Left ventricle myocardium inferior (tissue), 1 donor: ENCODE measurements around the gene GRIK5. TPM values are rescaled to one million over a fixed set of nuclear protein-coding genes. Genes with fewer than 3 reads are reported as not detected.

Experiments used
- DNase-seq: peaks from one replicate; pipeline ENCODE4 v3.0.0-alpha.2; 2020
- H3K27ac ChIP-seq: fragments of 200-600 bp; replicated peaks from 2 replicates; pipeline ENCODE4 v1.8.0; 2021
- H3K27me3 ChIP-seq: fragments of 200-600 bp; 2 replicates; pipeline ENCODE4 v1.8.0; 2021; ENCODE audit warnings: low read depth
- H3K36me3 ChIP-seq: fragments of 200-600 bp; 2 replicates; pipeline ENCODE4 v1.8.0; 2021
- H3K4me1 ChIP-seq: fragments of 200-600 bp; 2 replicates; pipeline ENCODE4 v1.8.0; 2021
- H3K4me3 ChIP-seq: fragments of 200-600 bp; 2 replicates; pipeline ENCODE4 v1.8.0; 2021; ENCODE audit warnings: mild to moderate bottlenecking, moderate library complexity
- H3K9me3 ChIP-seq: fragments of 200-600 bp; replicated peaks from 2 replicates; pipeline ENCODE4 v1.8.0; 2021
- intact Hi-C: fragments of 100-400 bp; cut with micrococcal nuclease; formaldehyde crosslinking; loops from one replicate; pipeline ENCODE4 v1.11.0; 2022
- total RNA-seq: library from RNA; stranded (reverse); fragmentation: NEBNext Ultra II Directional; extraction: Animal tissue kit (Norgen Biotek cat#: 25700); gene quantifications from one replicate; pipeline ENCODE4 v1.2.1, GENCODE V29; 2021
- TF ChIP-seq, protein P1 (sequence below): fragments of 200-600 bp; IDR thresholded peaks from 2 replicates; pipeline ENCODE4 v1.8.0; 2021; ENCODE audit warnings: antibody characterized with exemption, mild to moderate bottlenecking, borderline replicate concordance
- donor health status: DM: no; HTN: yes; CAD: no; lungs with severe emphysema.

GRIK5 gene
- total RNA-seq, 1 donor from 2014 or later: 2.1 TPM

DNA sequence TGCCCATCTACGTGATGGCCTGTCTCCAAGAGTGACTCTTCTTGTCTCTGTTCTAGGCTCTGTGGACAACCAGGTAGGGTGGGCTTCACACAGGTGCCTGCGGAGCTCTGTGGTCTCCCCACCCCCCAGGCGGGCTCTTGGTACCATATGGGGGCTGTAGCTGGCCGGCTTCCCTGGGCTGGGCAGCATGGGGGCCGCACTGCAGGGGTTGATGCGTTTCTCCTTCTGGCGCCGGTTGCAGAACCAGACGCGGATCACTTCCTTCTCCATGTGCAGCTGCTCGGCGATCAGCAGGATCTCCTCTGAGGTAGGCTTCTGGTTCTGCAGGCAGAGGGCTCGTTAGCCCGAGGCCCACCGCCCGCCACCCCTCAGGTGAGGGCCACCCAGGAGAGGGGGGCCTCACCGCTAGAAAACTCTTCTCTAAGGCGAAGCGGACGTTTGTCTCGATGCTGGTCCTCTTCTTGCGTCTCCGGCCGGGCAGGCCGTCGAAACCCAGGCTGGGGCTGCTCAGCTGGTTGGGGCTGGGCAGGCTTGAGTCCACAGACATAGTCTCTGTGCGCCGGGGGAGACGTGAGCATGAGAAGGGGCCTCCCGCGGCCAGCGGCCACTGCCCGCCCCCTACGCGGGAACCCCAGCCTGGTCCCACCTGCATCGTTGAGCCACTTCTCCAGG, 25.3 kb upstream of the GRIK5 start:
- H3K4me3 ChIP-seq: no peak overlapping the region

DNA sequence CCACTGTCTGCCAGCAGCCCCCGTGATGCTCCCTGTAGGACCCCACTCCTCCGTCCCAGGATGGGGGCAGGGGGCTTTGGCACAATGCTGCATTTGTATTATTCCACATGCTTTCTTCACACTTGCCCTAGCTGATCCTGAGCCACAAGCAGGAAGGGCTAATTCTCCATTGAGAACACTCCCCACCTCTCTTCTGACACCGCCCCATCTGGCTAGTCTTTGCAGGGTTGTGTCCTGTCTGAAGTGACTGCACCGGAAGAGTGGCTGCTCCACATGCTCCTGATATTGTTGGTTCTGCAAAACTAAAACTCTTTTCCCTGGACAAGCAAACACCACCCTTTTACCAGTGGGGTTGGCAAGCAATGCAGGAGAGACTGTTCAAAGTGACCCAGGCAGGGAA, 23.9 kb upstream of the GRIK5 start:
- H3K4me3 ChIP-seq: no peak overlapping the region
- H3K27me3 ChIP-seq: peaks cover 27% of the 10 kb centered on the region
- intact Hi-C loops: no loop called here
- no peaks in the 10 kb centered on the region for H3K9me3 ChIP-seq
- peaks cover 10% of the 10 kb centered on the region for H3K4me1 ChIP-seq
- no peak for DNase-seq
- TF ChIP-seq, protein P1, sequence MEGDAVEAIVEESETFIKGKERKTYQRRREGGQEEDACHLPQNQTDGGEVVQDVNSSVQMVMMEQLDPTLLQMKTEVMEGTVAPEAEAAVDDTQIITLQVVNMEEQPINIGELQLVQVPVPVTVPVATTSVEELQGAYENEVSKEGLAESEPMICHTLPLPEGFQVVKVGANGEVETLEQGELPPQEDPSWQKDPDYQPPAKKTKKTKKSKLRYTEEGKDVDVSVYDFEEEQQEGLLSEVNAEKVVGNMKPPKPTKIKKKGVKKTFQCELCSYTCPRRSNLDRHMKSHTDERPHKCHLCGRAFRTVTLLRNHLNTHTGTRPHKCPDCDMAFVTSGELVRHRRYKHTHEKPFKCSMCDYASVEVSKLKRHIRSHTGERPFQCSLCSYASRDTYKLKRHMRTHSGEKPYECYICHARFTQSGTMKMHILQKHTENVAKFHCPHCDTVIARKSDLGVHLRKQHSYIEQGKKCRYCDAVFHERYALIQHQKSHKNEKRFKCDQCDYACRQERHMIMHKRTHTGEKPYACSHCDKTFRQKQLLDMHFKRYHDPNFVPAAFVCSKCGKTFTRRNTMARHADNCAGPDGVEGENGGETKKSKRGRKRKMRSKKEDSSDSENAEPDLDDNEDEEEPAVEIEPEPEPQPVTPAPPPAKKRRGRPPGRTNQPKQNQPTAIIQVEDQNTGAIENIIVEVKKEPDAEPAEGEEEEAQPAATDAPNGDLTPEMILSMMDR: no peak
- H3K27ac ChIP-seq: no peak overlapping the region
- no peaks in the 10 kb centered on the region for H3K36me3 ChIP-seq

More for the DNA sequence above, 25.3 kb upstream of the GRIK5 start:
- H3K27me3 ChIP-seq: peaks cover 27% of the 10 kb centered on the region
- no peaks in the 10 kb centered on the region for H3K9me3 ChIP-seq
- H3K27ac ChIP-seq: no peak overlapping the region
- no peak for DNase-seq
- TF ChIP-seq, protein P1: no peak
- intact Hi-C loops: no loop called here
- peaks cover 10% of the 10 kb centered on the region for H3K4me1 ChIP-seq
- H3K36me3 ChIP-seq: no peaks in the 10 kb centered on the region

DNA sequence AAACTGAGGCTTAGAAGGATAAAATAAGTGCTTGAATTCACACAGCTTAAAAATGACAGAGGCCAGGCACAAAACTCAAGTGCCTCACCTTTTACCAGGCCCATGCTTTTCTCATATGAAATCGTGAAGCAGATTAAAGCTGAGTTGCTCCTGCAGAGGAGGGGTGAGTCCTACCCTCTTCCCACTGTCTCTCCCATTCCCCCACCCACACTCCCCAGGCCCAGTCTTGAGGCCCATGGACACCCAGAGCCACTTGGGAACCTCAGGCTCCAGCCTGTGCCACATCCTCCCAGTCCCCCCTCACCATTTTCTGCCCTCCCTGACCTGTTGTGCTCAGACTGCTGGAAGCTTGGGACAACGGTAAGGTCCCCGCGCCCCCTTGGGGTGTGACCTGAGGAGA, 23.5 kb upstream of the GRIK5 start:
- no peak for DNase-seq
- TF ChIP-seq, protein P1: no peak
- Histone ChIP-seq H3K27me3 (peaks cover 27% of the 10 kb centered on the region), H3K4me3 (no peak overlapping the region), H3K4me1 (peaks cover 14% of the 10 kb centered on the region), H3K27ac (no peak overlapping the region), H3K36me3 (no peaks in the 10 kb centered on the region), H3K9me3 (no peaks in the 10 kb centered on the region)
- intact Hi-C loops: no loop called here

DNA sequence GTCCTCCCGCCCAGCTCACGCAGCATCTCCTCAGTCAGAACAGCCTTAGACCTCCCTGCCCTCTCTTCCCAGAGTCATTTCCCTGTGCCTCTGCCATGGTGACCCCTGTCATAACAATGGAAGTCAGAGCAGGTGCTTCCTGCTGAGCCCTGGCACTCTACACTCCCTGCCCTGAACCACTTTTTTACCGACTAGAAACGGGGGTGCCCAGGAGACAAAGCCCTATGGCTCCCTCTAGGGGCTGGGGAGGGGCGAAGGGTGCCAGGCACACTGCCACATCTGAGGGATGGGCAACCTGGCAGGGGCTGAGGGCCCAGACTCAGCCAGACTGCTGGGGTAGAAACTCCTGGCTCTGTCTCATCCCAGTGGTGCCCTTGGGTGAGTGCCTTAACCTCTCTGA, 22.3 kb upstream of the GRIK5 start:
- Histone ChIP-seq H3K27ac (no peak overlapping the region), H3K36me3 (no peaks in the 10 kb centered on the region), H3K4me3 (no peak overlapping the region), H3K9me3 (no peaks in the 10 kb centered on the region), H3K27me3 (peaks cover 27% of the 10 kb centered on the region), H3K4me1 (peaks cover 15% of the 10 kb centered on the region)
- DNase-seq: no peak
- TF ChIP-seq, protein P1: peak; percentile 61
- intact Hi-C loops: no loop called here

DNA sequence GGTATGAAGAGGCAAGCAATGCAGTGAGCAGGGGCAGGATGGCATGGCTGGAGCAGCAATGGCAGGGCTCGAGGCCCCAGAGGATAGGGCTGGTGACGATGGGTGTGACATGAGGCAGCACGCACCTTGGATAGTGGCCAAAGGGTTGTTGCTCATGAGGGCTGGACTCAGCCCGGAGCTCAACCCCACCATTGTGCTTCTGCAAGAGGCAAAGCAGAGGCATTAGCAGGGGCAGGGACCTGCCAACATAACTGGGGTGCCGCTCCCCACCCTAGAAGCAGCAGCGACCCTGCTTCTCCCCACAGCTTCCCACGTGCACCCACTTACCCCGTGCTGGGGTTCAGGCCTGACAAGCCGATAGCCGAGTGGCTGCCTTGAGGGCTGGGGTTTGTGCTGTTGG, 21.7 kb upstream of the GRIK5 start:
- Histone ChIP-seq H3K4me3 (no peak overlapping the region), H3K4me1 (peaks cover 15% of the 10 kb centered on the region), H3K27me3 (peaks cover 24% of the 10 kb centered on the region), H3K36me3 (no peaks in the 10 kb centered on the region), H3K27ac (no peak overlapping the region), H3K9me3 (no peaks in the 10 kb centered on the region)
- DNase-seq: no peak
- TF ChIP-seq, protein P1: no peak
- intact Hi-C loops: no loop called here
